GM12873 (cell line): ENCODE data around the gene ADAMTS15.

Source experiments
- TF ChIP-seq, protein P1 (sequence below): IDR thresholded peaks from 2 replicates; pipeline ENCODE4 v1.5.1; 2012; ENCODE audit warnings: low read depth, mild to moderate bottlenecking, moderate library complexity, low read length, control low read depth; ENCODE audit not compliant: insufficient read depth; ENCODE audit errors: missing control alignments

Gene ADAMTS15

DNA sequence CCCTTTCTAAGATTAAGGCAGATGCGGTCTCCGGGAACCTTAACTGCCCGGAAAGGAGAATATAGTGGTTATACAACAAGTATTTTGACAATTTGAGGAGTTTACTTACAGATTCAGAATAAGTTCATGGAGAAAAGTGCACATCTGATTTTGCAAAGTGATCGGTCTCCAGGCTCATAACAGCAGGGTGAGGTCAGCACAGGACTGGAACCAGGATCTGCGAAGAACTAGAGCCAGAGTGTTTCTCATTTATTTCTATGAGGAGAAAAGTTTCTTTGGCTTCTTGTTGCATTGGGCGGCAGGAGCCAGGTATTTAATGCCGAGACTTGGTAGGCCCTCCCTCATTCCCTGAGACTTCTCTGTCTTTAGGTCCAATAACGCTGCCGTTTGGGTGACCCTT is 3.7 kb downstream of the ADAMTS15 start:
- TF ChIP-seq, protein P1, sequence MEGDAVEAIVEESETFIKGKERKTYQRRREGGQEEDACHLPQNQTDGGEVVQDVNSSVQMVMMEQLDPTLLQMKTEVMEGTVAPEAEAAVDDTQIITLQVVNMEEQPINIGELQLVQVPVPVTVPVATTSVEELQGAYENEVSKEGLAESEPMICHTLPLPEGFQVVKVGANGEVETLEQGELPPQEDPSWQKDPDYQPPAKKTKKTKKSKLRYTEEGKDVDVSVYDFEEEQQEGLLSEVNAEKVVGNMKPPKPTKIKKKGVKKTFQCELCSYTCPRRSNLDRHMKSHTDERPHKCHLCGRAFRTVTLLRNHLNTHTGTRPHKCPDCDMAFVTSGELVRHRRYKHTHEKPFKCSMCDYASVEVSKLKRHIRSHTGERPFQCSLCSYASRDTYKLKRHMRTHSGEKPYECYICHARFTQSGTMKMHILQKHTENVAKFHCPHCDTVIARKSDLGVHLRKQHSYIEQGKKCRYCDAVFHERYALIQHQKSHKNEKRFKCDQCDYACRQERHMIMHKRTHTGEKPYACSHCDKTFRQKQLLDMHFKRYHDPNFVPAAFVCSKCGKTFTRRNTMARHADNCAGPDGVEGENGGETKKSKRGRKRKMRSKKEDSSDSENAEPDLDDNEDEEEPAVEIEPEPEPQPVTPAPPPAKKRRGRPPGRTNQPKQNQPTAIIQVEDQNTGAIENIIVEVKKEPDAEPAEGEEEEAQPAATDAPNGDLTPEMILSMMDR = no peak

DNA sequence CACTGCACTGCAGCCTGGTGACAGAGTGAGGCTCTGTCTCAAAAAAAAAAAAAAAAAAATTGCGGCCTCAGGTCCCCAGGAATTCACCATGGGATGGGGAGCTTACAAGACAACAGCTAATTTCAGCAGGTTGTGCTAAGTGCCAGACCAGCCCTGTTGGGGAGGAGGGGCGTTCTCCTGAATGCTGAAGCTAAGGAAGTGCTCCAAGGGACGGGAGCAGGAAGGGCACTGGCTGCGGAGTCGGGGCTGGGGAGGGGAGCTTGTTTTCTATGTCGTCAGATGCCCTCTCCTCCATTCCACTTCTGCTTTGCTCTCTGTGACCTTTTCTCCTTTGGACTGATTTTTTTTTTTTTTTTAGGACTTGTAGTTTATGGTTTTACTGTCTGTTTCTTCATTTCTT is 4.5 kb downstream of the ADAMTS15 start:
- TF ChIP-seq, protein P1 = no peak

DNA sequence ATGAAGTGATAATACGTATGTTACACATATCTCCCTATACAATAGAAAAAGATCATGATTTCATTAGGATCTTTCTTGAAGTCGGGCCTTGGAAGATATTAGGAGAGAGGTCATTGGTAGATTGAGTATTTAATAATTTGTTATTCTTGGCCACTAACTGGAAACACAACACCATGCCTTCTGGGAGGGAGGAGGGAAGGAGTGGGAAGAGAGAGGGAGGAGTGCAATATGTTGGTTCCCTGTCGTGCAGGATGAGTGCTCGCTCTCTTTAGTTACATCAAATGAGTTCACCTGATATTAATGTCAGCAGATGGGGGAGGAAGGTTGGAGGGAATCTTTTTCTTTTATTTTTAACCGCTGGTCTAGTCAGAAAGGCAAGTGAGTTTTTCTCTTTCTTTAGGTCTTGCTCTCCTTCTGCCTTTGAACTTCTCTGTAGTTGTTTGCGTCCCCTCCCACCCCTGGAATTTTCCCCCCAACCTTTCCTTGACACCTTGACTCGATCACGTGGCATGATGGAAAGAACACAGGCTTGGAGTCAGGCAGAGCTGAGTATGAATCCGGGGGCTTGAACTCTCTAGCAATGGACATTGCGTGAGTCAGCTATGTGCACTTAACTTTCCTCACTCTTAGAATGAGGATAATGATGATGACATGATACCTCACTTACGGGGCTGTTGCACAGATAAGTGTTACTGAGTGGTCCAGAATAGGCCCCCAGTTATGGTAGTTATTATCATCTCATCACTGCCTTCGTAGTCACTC is 6.2 kb downstream of the ADAMTS15 start:
- TF ChIP-seq, protein P1 = no peak

DNA sequence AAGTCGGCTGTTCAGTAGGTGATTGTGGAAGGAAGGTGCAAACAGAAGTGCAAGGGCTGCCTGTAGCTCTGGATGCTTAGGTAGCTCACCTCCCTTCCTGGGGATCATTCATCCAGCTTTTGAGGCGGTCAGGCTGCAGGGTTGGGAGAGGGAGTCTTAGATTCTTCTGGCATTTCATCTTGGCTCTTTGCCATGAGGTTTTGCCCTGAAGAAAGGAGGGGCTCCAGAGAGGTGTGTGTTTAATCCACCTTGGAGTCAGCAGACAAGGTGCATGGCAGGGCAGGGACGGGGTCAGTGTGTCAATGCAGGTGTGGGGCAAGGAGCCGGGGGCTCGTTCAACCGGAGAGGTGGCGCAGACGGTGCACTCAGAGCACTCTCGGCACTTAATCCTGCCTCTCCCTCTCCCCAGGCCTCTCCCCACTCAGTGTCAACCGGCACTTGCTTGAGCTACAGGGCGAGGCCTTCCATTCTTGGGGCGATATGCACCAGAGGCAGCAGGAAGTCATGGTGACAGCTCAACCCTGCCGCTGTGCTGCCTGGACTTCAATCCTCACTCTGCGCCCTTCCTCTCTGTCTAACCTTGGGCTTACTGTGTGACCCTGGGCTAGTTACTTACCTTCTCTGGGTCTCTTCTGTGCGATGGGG is 7.2 kb downstream of the ADAMTS15 start:
- TF ChIP-seq, protein P1 = no peak

DNA sequence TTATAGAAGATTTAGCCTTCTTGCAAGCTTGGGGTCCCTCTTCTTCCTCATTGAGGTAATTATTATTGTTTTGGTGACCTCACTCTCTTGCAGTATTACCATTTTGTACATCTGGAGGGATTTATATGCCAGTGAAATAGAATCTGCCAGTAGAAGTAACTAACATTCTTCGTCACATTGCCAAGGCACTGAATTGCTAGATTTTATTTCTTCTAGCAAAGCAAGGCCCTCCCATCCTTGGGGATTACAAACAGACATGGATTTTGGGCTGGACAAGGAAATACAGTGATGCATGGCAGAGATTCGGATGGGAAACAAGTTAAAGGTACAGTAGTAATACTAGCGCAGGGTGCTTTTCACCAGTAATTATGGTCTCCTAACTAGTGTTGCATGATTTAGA is 7.8 kb downstream of the ADAMTS15 start:
- TF ChIP-seq, protein P1 = no peak

DNA sequence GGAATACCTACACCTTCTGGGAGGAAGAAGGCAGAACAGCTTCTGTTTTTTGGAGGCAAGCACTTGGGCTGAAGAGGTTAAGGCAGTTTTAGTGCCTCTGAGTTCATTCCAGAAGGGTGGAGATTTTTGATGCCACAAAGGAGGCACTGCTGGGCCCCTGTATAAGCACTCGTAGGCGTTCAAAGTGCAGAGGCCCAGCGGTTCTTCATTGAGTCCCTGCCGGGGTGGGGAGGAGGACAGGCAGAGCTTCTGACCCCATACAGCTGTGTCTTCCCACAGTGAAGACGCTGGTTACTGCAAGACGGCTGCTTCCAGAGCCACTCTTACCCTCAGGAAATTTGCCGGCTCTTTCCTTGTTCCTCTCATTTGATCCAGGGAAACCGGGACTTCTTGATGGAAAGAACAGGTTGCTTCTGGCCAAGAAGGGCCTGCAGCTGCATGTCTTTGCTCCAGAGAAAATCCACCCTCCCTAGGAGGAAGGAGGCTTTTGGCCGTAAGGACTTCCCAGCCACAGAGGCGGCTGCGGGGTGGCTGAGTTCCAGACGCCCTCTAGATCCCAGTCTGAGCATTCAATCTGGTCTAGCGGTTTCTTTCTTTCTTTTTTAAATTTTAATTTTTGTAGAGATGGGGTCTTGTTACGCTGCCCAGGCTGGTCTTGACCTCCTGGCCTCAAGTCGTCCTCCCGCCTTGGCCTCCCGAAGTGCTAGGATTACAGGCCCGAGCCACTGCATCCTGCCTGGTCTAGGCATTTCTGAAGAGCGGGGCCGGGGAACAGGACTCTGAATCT is 9.4 kb downstream of the ADAMTS15 start:
- TF ChIP-seq, protein P1 = no peak

DNA sequence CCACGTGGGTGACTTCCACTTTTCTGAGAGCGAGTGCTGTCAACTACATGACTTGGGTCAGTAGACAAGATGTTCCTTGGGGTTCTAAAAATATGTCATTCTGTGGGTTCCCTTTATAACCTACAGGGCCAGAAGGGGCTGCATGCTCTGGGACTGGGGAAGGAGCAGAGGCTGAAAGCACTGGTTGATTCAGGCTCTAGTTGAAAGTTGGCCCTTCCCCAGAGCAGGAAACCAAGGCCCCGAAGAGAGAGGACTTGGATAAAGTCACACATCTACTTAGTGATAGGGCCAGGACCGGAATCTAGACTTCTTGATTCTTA is 9.9 kb downstream of the ADAMTS15 start:
- TF ChIP-seq, protein P1 = no peak
